D721Med (cell line): ENCODE measurements around the gene TIAM2.

Experiments used
- DNase-seq: peaks from one replicate; pipeline ENCODE4 v3.0.0; 2011; ENCODE audit warnings: low spot score; ENCODE audit not compliant: insufficient read length
- FAIRE-seq: peaks from 2 replicates; lab custom pipeline; 2011; peaks lifted over from hg19 to GRCh38; lab: Jason Lieb, UNC
- TF ChIP-seq, protein P1 (sequence below): IDR thresholded peaks from 2 replicates; pipeline ENCODE4 v1.5.1; 2012; ENCODE audit warnings: mild to moderate bottlenecking, control low read depth; ENCODE audit not compliant: insufficient read depth; ENCODE audit errors: missing control alignments

Gene TIAM2

GRCh38 chr6:155067956-155068615 lies 73.0 kb downstream of the TIAM2 start:
- TF ChIP-seq, protein P1, sequence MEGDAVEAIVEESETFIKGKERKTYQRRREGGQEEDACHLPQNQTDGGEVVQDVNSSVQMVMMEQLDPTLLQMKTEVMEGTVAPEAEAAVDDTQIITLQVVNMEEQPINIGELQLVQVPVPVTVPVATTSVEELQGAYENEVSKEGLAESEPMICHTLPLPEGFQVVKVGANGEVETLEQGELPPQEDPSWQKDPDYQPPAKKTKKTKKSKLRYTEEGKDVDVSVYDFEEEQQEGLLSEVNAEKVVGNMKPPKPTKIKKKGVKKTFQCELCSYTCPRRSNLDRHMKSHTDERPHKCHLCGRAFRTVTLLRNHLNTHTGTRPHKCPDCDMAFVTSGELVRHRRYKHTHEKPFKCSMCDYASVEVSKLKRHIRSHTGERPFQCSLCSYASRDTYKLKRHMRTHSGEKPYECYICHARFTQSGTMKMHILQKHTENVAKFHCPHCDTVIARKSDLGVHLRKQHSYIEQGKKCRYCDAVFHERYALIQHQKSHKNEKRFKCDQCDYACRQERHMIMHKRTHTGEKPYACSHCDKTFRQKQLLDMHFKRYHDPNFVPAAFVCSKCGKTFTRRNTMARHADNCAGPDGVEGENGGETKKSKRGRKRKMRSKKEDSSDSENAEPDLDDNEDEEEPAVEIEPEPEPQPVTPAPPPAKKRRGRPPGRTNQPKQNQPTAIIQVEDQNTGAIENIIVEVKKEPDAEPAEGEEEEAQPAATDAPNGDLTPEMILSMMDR = no peak
- DNase-seq = no peak
- FAIRE-seq = no peak

DNA sequence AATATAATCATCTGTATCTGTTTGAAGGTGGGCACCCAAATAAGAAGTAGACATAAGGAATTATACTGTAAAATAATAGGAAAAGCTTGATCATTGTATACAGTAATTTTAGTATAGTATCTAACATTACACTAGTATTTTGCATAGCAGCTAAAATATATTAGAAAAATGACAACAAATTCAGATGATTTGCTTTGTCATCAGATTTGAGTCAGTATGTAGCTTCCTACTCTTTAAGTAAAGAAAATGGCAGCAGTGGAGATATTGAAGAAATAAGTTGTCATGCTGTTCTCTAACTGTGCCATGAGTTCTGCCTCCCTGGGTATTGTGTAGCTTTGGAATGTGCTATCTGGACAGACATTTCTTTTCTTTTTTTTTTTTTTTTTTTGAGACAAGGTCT lies 74.4 kb downstream of the TIAM2 start:
- DNase-seq (no peak), FAIRE-seq (no peak)
- TF ChIP-seq, protein P1 = no peak

GRCh38 chr6:155075930-155076695 lies 81.0 kb downstream of the TIAM2 start:
- FAIRE-seq (no peak), DNase-seq (no peak)
- TF ChIP-seq, protein P1 = no peak

GRCh38 chr6:155077331-155077730 lies 82.2 kb downstream of the TIAM2 start:
- DNase-seq (no peak), FAIRE-seq (no peak)
- TF ChIP-seq, protein P1 = no peak

- FAIRE-seq = no peak
- TF ChIP-seq, protein P1 = no peak
- no peak for DNase-seq
Observed at GRCh38 chr6:155077784-155078183, 82.7 kb downstream of the TIAM2 start.

DNA sequence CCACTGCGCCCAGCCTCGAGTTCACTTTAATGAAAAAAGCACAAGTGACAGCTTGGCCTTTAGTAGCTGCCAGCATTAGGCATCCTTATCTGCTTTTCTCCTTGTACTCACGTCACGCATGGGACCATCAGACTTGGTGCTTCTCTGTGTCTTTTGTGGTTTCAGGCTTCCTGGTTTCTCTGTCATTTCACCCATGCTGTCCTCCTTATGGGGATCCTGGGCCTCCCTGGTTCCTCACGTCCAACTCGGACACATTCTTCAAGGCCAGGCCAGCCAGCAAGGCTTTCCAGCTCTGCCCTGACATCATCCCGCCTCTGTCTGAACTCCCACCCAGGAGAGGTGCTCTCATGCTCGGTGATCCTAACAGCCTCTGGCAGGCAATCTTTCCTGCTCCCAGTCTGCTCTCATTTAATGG lies 83.2 kb downstream of the TIAM2 start:
- TF ChIP-seq, protein P1 = no peak
- DNase-seq (no peak), FAIRE-seq (no peak)

- no peak for FAIRE-seq
- TF ChIP-seq, protein P1 = no peak
- DNase-seq = no peak
Observed at GRCh38 chr6:155079985-155080452, 84.9 kb downstream of the TIAM2 start.
